MCF 10A (cell line): Measurements from ENCODE around the gene SDR39U1. TPM values are rescaled to one million over a fixed set of nuclear protein-coding genes. Genes with fewer than 3 reads are reported as not detected.

Source experiments
- BruUV-seq: library from RNA; stranded (reverse); fragments of 400-500 nt; replicated peaks from 2 replicates; lab custom pipeline; 2021; lab: Mats Ljungman, UMichigan
- CTCF ChIA-PET: fragments of 300-600 bp; sonication (Branson Sonifier 250); formaldehyde crosslinking; extraction: SDS; loops from one replicate; lab custom pipeline; 2021; ENCODE audit warnings: antibody characterized with exemption, inconsistent platforms; lab: Yijun Ruan, JAX
- POLR2A ChIA-PET: fragments of 300-600, 350-650 bp; sonication (Branson Sonifier 250); formaldehyde crosslinking; extraction: SDS; loops from one replicate; lab custom pipeline; 2020; ENCODE audit warnings: antibody characterized with exemption, inconsistent platforms; lab: Yijun Ruan, JAX
- DNase-seq: peaks from one replicate; pipeline ENCODE4 v3.0.0-alpha.2; 2018; ENCODE audit not compliant: unreplicated experiment
- H3K27ac Mint-ChIP-seq: one replicate; pipeline ENCODE4 v1.8.0; 2022; ENCODE audit warnings: mild to moderate bottlenecking, low read depth, mixed read lengths; ENCODE audit not compliant: unreplicated experiment
- H3K27me3 Mint-ChIP-seq: one replicate; pipeline ENCODE4 v1.8.0; 2022; ENCODE audit warnings: mixed read lengths; ENCODE audit not compliant: insufficient read depth, unreplicated experiment
- H3K36me3 Mint-ChIP-seq: one replicate; pipeline ENCODE4 v1.8.0; 2022; ENCODE audit warnings: mild to moderate bottlenecking, moderate library complexity, mixed read lengths; ENCODE audit not compliant: insufficient read depth, unreplicated experiment
- H3K4me1 Mint-ChIP-seq: one replicate; pipeline ENCODE4 v1.8.0; 2022; ENCODE audit warnings: mixed read lengths; ENCODE audit not compliant: insufficient read depth, unreplicated experiment
- H3K4me3 Mint-ChIP-seq: one replicate; pipeline ENCODE4 v1.8.0; 2022; ENCODE audit warnings: mild to moderate bottlenecking, moderate library complexity, mixed read lengths; ENCODE audit not compliant: unreplicated experiment
- H3K9me3 Mint-ChIP-seq: one replicate; pipeline ENCODE4 v1.8.0; 2022; ENCODE audit warnings: mixed read lengths; ENCODE audit not compliant: unreplicated experiment
- CTCF ChIP-seq: fragments of 200-600 bp; IDR thresholded peaks from one replicate; pipeline ENCODE4 v1.8.0; 2022; ENCODE audit warnings: antibody characterized with exemption, mild to moderate bottlenecking; ENCODE audit not compliant: unreplicated experiment
- intact Hi-C: fragments of 100-400 bp; cut with micrococcal nuclease; formaldehyde crosslinking; loops from 2 replicates; pipeline ENCODE4 v1.14.1; 2022
- total RNA-seq: library from RNA; stranded (reverse); gene quantifications from 2 replicates; pipeline ENCODE4 v1.2.3, GENCODE V29; 2022

SDR39U1 gene
- total RNA-seq, 1 experiment from 2014 or later, result 58.7 TPM

- peaks cover 53% of the 10 kb centered on the region for H3K36me3 Mint-ChIP-seq
- BruUV-seq, result no TSS peak
- peak overlapping the region; percentile 91 for H3K27ac Mint-ChIP-seq
- no peak for TF ChIP-seq CTCF
- H3K27me3 Mint-ChIP-seq, result no peaks in the 10 kb centered on the region
- no peaks in the 10 kb centered on the region for H3K9me3 Mint-ChIP-seq
- POLR2A ChIA-PET, result interaction anchor here (0.6 to 4.1 kb wide), 17 partner anchors 9 to 278 kb away, joined by 3 to 52 read pairs (median 5); partner anchors contain the start of genes CIDEB, LTB4R, LTB4R2 and NYNRIN
- no peak overlapping the region for H3K4me3 Mint-ChIP-seq
- no peak for DNase-seq
- peaks cover 23% of the 10 kb centered on the region for H3K4me1 Mint-ChIP-seq
- CTCF ChIA-PET, result interaction anchor here (0.7 to 12.0 kb wide), 35 partner anchors 8 to 286 kb away, joined by 3 to 626 read pairs (median 11); partner anchors contain the start of genes ADCY4, CIDEB, DHRS1 and LTB4R
- intact Hi-C loops, result no loop called here
Measured at GRCh38 chr14:24432259-24433131, 10.1 kb downstream of the SDR39U1 start.

- ChIA-PET CTCF (interaction anchor here (0.6 to 12.0 kb wide), 46 partner anchors 9 to 872 kb away, joined by 3 to 626 read pairs (median 8); partner anchors contain the start of genes ADCY4, CIDEB, DHRS1 and LTB4R), POLR2A (interaction anchor here (0.6 to 4.1 kb wide), 20 partner anchors 10 to 417 kb away, joined by 3 to 52 read pairs (median 3); partner anchors contain the start of genes CIDEB, IPO4, LTB4R and LTB4R2)
- peak; percentile 83 for TF ChIP-seq CTCF
- peak; percentile 93 for DNase-seq
- intact Hi-C loops, result loop anchor here (1.0 kb wide), 2 partner anchors 66 to 98 kb away; no protein-coding TSS in a partner anchor
- no TSS peak for BruUV-seq
- no peaks in the 10 kb centered on the region for H3K9me3 Mint-ChIP-seq
- no peaks in the 10 kb centered on the region for H3K27me3 Mint-ChIP-seq
- peak overlapping the region; percentile 91 for H3K27ac Mint-ChIP-seq
- peaks cover 25% of the 10 kb centered on the region for H3K4me1 Mint-ChIP-seq
- peak overlapping the region; percentile 80 for H3K4me3 Mint-ChIP-seq
- peaks cover 45% of the 10 kb centered on the region for H3K36me3 Mint-ChIP-seq
Measured at GRCh38 chr14:24431569-24432258, 10.9 kb downstream of the SDR39U1 start.

- H3K4me1 Mint-ChIP-seq, result peaks cover 32% of the 10 kb centered on the region
- H3K36me3 Mint-ChIP-seq, result peaks cover 43% of the 10 kb centered on the region
- no peak for TF ChIP-seq CTCF
- H3K9me3 Mint-ChIP-seq, result no peaks in the 10 kb centered on the region
- TSS peak; percentile 36 for BruUV-seq
- H3K27ac Mint-ChIP-seq, result peak overlapping the region; percentile 91
- ChIA-PET CTCF (interaction anchor here (0.5 to 12.0 kb wide), 55 partner anchors 10 to 1893 kb away, joined by 3 to 626 read pairs (median 6); partner anchors contain the start of genes ADCY4, CHMP4A, CIDEB and DHRS1), POLR2A (interaction anchor here (0.7 to 4.1 kb wide), 25 partner anchors 11 to 417 kb away, joined by 3 to 52 read pairs (median 5); partner anchors contain the start of genes CHMP4A, CIDEB, IPO4 and LTB4R)
- peak overlapping the region; percentile 80 for H3K4me3 Mint-ChIP-seq
- peak; percentile 29 for DNase-seq
- H3K27me3 Mint-ChIP-seq, result no peaks in the 10 kb centered on the region
- intact Hi-C loops, result loop anchor here (1.0 kb wide), 2 partner anchors 66 to 98 kb away; no protein-coding TSS in a partner anchor
Measured at GRCh38 chr14:24430682-24431568, 11.7 kb downstream of the SDR39U1 start.
